Activated CD4-positive, CD25-positive, alpha-beta regulatory T cell treated with anti-CD3 and anti-CD28 coated beads, Interleukin-2, amount 50 U/mL, for 16 hours (primary cell): ENCODE data around the gene JAML.
"Not testable (repeated sequence)": the region's sequence is repeated elsewhere in the genome, so short reads cannot be mapped to it uniquely, and the experiment has no call there.

Experiments
- DNase-seq: peaks from one replicate; pipeline ENCODE4 v3.0.0-alpha.2; 2020; ENCODE audit warnings: low read depth, low spot score

Gene JAML

DNA sequence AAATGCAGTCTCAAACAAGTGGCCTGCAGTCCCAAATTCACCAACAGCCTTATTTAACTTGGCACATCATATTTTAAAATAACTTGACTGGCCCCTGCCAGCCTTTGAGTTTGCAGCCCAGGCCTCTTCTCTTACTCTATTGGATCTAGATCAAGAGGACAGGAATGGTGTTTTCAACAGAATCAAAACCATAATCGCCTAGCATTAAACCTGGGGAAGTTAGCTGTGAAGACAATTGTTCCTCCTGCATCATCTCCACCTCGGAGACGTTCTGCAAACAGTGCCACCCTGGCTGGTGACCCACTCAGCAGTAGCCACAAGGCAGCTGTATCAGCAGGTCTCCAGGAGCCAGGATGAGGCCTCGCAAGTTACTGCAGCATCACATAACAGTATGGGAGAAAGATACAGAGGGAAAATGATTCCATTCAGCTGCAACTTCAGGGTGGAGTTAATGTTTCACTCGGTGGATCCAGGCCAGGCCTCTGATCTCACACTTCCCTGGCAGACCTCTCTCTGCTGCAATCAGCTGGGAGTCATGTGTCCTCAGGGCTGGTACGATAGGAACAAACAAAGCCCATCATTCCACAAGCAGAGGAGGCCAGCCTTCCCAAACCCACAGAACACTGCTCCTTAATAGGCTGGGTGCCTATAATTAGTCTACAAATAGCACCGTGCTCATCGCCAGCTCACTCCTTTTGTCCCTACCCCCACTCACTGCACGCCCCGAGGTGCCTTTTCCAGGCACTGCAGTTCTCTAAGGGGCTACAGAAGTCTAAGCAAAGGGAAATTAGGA is 29.8 kb downstream of the JAML start:
- no peak for DNase-seq

DNA sequence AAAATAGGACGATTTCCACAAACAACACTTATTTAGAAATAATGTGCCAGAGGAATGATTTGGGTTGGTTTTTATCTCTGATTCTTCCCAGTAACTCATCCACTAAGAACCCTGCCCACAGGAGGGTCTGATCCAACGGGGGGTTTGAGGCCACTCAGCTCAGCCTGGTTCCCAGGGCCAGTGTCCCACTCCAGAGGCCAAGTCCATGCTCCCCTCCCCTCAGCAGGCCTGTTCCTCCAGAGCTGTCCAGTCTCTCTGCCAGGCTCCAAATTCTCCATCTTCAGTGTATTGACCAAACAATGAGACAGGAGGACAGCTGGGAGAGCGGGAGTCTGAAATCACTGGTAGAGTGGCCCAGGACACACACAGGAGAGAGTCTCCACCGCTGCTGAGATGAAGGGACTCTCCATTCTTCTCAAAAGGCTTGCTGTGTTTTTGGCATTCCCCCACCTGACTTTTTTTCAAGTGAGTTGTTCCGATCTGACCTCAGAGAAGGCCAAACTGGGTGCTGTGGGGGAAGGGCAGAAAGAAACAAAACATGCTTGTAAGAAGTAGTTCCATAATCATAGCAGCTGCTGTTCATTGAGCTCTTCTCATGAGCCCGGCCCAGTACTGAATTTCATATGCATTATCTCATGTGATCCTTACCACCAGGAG is 30.8 kb downstream of the JAML start:
- no peak for DNase-seq

DNA sequence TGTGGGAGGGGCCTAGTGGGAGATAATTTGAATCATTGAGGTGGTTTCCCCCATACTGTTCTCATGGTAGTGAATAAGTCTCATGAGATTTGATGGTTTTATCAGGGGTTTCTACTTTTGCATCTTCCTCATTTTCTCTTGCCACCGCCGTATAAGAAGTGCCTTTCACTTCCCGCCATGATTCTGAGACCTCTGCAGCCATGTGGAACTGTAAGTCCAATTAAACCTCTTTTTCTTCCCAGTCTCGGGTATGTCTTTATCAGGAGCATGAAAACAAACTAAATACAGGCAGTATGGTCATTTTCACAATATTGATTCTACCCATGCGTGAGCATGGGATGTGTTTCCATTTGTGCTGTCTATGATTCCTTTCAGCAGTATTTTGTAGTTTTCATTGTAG is 32.0 kb downstream of the JAML start:
- not testable (repeated sequence) for DNase-seq

DNA sequence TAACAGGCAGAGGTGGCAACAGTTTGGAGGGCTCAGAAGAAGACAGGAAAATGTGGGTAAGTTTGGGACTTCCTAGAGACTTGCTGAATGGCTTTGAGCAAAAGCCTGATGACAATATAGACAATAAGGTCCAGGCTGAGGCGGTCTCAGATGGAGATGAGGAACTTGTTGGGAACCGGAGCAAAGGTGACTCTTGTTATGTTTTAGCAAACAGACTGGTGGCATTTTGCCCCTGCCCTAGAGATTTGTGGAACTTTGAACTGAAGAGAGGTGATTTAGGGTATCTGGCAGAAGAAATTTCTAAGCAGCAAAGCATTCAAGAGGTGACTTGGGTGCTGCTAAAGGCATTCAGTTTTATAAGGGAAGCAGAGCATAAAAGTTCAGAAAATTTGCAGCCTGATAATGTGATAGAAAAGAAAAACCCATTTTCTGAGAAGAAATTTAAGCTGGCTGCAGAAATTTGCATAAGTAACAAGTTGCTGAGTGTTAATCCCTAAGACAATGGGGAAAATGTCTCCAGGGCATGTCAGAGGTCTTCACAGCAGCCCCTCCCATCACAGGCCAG is 33.8 kb downstream of the JAML start:
- not testable (repeated sequence) for DNase-seq

DNA sequence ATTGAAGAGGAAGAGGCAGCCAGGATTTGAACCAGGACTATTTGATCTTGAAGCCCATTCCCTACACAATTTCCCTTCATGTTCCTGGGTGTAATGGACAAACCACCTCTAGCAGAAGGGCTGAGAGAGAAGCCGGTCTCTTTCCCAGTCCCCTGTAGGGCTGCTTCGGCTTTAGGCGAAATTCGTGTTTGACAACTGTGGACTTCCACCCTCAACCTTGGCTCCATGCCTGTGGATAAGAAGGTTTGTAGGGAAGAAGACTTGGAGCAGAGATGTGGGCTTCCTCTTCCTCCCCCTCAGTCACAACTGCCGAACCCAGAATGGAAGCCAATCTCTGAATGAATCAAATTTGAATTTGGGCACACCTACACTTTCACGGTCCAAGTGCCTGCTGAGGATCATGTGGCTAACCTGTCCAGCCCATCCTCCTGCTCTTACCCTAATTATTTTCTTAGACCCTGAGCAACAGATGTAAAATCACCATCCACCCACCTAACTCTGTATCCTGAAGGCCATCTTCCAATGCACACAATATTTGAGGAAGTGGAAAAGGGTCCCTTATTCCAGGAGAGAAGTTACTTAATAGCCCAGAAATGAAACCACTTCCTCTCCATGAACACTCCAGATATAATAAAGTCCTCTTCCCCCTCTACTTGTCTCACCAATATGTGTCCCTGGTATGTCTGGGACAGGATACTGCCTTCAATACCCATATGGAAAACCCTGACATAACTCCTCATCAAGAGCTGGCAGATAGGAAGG is 38.3 kb downstream of the JAML start:
- no peak for DNase-seq

DNA sequence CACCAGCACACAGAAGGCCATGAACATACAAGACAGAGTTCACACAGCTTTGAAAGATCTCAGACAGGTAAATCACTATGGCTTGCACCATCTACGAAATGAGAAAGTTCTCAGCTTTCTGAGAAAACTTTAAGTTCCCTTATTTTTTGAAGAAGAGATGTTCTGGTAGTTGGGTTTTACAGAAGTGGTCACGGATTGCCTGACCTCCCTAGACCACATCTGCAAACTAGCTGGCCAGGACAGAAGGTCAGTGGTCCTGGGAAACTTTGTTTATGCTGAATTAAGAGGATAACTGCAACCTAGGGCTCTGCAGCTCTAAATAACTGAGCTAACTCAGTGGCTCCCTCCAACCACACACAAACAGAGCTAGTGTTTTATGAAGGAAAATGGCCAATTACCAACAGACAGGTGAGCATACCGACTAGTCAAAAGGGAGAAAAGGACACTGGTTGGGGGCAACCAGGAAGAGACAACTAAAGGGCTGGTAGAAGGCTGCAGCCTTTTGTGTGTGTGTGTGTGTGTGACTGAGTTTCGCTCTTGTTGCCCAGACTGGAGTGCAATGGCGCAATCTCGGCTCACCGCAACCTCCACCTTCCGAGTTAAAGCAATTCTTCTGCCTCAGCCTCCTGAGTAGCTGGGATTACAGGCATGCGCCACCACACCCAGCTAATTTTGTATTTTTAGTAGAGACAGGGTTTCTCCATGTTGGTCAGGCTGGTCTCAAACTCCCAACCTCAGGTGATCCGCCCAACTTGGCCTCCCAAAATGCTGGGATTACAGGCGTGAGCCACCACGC is 39.8 kb downstream of the JAML start:
- DNase-seq: no peak

DNA sequence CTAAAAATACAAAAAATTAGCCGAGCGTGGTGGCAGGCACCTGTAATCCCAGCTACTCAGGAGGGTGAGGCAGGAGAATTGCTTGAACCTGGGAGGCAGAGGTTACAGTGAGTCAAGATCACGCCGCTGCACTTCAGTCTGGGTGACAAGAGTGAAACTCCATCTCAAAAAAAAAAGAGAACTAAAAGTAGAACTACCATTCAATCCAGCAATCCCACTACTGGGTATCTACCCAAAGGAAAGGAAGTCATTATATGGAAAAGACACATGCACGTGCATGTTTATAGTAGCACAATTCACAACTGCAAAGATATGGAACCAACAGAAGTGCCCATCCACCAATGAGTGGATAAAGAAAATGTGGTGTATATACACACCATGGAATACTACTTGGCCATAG is 41.1 kb downstream of the JAML start:
- DNase-seq: not testable (repeated sequence)

DNA sequence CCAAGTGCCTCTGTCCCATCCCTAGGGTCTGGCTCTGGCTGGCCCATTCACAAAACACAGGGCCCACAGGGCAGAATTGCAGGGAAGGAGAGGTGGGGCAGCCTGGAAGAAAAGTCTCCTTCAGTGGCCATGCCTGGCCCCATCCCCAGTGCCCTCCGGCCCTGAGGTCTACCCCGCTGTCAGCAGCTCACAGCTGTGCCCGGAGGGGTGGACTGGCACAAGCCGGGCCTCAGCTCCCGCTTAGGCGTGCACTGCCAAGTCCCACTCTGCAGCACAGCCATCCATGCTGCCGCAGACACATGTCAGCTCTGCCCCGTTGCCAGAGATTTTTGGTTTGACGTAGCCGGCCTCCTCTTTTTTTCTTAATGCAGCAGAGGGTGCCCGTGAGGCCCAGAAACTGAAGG is 44.5 kb downstream of the JAML start:
- DNase-seq: no peak

DNA sequence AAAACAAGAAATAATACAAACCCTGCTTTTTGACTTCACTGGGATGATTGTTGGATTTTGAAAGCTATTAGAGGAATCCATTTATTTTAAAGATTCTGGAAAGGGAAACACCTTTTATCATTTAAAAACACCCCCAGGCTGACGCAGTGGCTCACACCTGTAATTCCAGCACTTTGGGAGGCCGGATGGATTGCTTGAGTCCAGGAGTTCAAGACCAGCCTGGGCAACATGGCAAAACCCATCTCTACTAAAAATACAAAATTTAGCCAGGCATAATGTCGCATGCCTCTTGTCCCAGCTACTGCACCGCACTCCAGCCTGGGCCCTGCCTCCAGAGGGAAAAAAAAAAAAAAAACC is 48.1 kb downstream of the JAML start:
- no peak for DNase-seq

DNA sequence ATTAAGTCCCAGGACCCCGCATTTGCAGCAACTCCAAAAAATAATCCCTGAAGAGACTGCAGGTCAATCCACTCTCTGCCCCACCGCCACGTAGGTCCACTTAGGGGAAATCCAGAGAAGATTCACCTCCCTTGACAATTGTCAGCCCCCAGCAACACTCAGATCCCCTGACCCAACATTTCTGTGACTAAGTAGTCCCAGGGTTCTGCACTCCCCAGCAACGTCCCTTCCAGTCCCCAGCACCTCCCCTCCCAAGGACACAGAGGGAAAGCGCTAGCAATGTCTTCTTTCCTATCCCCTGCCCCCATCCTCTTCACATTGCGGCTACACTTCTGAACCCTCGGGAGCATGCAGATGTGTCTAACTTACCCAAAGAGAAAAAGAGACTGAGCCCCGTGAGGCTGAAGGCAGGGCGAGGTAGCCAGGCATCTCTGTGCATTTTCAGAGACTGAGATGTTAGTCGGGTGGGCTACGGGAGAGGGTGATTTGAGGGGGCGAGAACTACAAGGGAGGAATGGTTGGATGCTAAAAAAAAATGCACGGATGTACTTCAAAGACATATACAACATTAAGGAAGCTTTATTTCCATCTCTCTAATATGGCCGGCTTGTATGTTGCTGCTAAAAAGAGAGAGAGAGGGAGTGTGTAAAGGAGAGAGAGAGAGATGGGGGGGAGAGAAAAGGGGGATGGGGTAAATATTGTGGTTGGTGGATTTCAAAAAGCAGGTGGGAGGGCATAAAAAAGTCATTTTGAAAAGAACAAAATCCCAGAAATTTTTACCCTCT is 48.6 kb downstream of the JAML start, which contains the start of gene SCN2B:
TSS of gene SCN2B (minus strand) at position 647 of the 785 bp plus-strand sequence. CDS start at position 439, 208 bp downstream.
- no peak for DNase-seq

DNA sequence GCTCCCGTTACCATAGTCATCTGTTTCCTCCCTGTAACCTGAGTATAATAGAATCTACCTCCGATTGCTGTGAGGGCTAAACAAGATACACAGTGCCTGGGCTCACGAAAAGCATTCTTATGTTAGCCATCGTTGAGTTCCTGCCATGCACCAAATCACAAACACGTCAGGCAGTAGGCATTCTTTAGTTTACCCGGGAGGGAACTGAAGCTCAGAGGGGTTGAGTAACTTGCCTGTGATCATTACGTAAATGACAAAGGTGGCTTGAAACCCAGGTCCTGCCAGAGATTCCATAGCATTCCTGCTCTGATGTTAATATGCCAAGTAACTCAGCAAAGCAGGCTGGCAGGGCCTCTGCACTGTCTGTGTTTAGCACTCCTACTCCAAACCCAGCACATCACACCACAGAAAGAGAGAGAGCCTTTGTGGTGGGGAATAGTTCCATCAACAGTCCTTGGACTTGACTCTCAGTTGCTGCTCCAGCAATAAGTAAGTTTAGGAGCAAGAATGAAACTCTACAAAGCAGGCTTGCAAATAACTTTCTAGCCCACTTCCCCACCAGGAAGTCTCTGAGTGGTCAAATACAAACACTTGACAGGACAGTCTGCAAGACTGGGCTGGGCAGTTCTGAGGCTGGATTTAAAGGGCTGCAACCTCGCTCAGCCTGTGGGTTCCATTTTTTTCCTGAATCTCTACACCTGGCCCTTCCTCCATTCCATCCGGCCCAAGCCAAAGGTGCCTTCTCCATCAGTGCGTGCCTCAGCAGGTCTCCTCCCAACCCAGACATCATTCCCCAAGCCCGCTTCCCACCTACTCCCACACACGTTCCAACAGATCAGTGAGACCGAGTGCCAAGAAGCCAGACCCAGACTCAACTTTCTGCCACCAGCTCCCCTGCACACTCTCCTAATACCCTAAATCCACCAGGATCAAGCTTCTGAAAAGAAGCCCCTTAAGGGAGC is 49.5 kb downstream of the JAML start:
- no peak for DNase-seq

DNA sequence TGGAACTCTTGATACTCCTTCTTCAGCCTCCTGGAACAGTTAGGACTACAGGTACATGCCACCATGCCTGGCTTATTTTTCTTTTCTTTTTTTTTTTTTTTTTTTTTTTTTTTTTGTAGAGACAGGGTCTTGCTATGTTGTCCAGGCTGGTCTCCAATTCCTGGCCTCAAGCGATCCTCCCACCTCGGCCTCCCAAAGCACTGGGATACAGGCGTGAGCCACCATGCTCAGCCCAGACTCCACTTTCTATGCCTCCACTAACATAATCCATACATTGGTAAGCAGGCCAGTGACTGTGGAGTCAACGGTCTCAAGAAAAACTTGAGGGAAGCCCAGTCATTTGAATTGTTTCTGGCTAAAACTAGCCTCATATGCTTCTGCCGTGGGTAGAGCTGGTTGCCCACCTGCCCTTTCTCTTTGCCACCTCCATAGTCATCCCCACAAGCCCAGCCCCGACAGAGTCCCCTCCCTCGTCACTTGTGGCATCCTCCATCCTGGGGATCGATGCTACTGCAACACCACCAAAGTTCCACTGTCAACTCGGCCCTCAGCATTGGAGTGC is 50.7 kb downstream of the JAML start:
- DNase-seq: no peak

DNA sequence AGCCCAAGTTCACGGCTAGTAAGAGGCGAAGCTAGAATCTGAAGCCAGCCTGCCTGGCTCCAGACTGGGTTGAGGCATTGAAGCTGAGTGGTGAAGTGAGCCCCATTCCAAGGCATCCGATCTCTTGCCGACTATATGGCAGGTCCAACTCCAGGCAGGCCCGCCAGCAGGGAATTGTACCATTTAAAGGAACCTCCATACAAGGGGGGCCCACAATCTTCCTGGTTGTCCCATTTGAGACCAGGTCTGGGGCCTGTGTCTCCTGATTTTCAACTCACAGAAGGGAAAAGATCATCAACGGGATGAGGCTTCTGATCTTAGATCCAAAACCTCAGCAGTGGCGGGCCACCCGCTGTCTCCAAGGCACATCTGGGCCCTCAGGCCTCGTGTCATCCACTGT is 52.5 kb downstream of the JAML start:
- no peak for DNase-seq

DNA sequence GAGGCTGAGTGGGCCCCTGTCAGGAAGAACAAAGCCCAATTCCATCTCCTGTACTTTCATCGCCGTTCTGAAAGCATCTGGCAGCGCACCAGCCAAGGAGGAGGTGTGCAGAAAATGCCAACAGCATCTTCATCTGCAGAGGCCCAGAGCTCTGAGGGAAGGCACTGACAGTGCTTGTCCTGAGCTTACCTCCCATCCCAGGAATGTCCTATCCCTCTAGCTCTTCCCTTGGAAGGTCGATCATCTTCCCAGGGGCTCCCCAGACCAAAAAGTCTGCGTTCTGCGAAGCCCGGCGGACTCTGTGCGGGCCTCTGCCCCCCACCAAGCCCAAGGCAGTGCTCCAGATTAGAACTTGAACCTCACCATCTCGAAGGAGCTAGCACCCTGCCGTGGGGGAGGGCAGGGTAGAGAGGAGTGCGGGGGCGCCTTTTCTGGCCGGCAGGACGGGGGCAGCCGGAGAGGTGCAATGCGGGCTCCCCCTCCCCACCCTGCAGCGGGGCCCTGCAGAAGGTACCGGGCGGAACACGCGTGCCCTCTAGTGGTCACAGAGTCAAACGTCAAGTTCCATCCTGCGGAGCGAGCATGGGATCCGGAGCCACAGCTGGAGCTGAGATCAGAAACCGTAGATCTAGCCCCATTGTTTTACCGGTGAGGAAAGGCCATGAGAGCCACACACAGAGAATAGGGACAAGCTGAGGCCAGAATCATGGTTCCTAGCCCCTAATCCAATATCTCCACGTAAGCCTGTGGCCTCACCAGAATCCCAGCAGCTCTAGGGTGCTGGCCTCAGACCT is 53.3 kb downstream of the JAML start:
- peak; percentile 43 for DNase-seq

DNA sequence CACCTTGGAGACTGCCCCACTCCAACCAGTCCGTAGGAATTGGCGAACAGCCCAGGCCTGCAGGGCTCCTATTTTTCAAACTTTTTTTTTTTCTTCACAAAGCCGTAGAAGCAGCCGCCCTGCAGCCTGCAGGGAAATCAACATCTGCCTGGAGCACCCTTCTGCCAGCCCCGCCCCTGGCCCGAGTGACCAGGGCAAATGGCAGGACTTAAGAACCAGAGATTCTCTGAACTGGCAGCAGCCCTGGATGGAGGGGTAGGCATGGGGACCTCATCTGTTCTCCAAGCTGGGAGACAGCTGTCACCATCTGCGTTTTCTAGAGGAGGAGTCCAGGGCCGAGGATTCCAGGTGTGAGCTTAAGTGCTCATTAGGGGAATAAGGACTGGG is 53.9 kb downstream of the JAML start:
- DNase-seq: no peak

DNA sequence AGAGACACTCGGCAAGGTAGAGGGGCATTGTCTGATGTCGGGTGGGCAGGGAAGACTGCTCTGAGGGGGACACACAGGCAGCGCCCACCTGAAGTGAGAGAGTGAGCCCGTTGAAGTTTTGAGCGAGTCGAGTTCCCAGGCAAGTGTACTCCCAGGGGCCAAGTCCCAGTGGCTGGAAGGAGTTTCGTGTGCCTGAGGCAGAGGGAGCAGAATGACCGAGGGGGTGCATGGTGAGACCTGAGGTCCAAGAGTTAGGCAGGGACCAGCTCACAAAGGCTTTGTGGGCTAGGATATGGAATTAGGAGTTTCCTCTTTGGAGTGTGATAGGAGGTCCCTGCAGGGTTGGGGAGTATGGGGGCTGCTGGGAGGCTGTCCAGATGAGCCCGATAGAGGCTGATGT is 54.6 kb downstream of the JAML start:
- no peak for DNase-seq

DNA sequence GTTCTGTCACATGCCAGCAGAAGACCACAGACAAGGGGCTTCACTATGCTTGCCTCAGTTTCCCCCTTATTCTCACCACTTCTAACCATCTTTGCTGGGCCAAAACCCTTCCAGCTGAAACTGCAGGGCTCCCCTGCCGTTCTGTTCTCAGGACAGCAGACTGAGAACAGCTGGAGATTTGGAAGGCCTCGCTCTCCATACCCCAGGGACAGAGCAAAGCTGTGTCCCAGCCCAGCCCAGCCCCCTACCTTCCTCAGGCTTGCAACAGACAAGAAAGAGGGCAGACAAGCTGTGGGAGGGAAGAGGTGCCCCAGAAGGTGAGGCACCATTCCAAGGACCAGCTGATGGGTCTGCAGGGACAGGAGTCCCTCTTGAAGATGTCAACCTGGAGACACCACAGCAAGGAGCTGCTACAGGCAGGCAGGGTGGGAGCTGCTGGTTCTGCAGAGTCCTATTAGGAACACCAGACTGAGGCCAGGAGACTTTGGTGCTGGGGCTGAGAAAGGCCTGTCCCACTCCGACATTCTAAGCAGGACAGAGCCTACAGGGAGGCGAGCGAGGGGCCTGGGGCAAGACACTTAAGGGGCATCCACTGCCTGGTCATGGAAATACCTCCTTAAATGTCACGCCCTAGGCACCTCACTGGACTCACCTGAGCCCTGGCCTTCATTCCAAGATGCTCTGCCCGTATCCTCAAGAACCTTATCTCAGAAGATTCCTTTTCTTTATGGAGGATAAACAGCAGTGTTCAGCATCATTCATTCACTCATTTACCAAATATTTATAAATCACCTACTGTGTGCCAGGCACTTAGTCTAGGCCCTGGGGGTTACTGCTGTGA is 55.3 kb downstream of the JAML start:
- DNase-seq: no peak
